NCI-H774 (cell line): ENCODE measurements around the gene SLC9A7.

Experiments used
- DNase-seq: peaks from one replicate; lab custom pipeline; 2025; lab: John Stamatoyannopoulos, UW

SLC9A7 gene

DNA sequence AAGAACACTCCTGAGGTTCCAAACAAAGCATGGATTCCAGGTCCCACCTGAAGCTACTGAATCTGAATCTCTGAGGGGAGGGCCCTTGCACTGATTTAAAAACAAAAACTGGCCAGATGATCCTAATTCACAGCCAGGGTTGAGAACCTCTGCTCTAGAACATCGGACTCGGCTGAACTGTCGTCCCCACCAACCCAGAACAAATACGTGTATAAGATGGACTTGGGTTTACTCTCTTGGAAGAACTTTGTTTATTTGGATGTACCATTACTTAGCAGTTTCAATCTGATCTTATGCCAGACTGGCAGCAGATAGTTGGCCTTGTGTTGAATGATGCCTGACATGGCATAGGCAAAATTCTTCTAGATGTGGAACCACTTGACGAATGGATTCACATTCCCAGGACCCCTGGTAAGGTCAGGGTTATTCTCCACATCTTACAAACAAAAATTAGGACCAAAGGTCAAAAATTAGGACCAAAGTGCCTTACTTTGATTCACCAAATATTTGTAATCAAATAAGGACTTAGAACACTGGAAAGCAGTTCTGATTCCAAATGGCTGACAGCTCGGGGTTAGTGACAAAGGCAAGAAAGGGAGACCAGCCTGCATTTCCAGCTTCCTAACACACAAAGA, 156.3 kb downstream of the SLC9A7 start:
- DNase-seq: no peak

- no peak for DNase-seq
These were observed 157.6 kb downstream of the SLC9A7 start for GRCh38 chrX:46601283-46601682.

DNA sequence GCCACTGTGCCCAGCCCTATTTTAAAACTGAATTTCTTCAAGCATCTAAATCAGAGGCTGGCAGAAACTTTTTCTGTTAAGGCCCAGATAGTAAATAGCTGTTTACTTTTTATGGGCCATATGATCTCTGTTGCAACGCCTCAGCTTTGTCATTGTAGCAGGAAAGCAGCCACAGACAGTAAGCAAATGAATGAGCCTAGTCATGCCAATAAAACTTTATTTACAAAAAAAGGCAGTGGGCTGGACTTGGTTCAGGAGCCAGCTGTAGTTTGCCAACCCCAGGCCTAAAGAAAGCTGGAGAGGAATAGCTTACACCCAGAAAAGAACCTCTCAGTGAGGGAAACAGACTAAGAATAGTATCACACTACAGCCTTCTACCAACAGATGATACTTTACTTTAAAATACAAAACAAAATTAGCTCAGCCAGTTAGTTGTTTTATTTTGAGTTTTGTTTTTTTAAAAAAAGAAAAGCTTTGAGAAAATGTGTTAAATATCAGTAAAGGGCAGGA, 159.8 kb downstream of the SLC9A7 start:
- DNase-seq: no peak

DNA sequence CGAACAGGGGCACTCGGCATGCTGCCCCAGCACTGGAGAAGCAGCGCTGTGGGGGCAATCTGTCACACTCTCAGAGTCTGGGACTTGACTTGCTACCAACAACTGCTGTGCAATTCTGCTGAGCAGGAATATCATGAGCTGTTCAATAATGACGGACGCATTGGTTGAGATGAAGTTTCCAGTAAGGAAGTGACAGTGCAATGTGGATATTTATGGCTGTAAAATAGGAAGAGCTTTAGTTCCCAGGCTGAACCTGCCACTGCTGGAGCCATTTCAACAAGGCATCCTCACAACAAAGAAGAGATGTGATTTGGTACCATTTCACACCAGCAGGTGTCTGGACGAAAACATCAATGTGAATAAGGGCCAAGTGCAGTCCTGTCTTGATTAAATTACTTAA, 161.1 kb downstream of the SLC9A7 start:
- DNase-seq: no peak

DNA sequence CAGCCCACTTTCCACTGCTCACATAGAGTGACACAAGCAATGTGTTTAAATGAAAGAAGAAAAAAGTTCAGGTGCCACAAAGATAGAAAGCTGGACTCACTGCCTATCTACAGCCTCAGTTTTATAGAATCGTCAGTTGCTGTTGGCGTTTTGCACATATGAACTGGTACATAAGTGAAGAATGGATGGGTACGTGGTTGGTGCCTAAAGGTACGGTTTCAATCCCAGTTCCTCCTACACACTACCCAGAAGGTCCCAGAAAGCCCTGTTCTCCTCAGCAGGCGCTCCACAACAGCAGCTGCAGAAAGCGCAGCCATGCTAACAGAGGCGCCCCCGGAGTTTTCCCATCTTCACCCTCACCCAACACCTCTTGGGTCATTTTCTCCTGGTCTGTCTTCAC, 161.7 kb downstream of the SLC9A7 start:
- DNase-seq: no peak

GRCh38 chrX:46595084-46595483, 163.8 kb downstream of the SLC9A7 start:
- DNase-seq: no peak

DNA sequence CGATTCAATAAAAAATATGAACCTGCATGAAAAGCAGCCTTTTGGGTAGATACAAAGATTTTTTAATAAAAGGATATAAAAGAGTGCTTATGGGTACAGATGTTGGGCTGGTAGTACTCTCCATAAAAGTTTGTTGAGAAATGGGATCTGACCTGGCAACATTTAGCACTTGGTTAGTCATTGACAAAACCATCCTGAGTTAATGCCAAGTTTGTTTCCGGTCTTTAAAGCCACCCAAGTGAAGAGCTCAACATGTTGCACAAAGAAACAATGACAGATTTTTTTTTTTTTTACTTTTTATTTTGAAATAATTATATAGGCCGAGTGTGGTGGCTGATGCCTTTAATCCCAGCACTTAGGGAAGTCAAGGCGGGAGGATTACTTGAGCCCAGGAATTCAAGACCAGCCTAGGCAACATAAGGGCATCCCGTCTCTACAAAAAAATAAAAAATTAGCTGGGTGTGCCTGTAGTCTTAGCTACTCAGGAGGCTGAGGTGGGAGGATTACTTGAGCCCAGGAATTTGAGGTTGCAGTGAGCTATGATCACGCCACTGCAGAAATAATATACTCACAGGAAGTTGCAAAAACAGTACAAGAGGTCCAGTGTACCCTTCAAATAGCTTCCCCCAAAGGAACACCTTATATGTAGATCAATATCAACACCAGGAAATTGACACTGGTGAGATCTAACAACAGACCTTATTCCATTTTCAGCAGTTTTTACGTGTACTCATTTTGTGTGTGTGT, 168.8 kb downstream of the SLC9A7 start:
- no peak for DNase-seq

DNA sequence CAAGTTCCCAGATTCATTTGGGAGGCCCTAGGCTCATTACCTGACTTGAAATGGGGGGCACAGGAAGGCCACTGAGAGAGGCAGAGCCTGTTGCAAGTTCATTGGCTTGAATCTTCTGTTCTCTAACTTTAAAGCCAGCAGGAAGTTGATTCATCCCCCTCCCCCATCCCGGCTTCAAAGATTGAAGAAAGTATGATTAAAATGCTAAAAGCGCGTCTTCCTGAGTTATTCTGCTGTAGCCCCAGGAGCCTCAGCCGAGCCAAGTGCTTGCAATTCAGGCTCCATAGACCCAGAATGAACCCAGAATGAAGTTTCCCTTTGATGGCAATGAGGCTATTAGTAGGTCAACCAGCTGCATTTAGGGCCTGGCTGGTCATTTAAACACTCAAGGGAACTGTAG, 170.7 kb downstream of the SLC9A7 start:
- DNase-seq: no peak

- no peak for DNase-seq
These were observed 171.2 kb downstream of the SLC9A7 start for GRCh38 chrX:46587753-46588171.

GRCh38 chrX:46587158-46587557, 171.8 kb downstream of the SLC9A7 start:
- DNase-seq: no peak

DNA sequence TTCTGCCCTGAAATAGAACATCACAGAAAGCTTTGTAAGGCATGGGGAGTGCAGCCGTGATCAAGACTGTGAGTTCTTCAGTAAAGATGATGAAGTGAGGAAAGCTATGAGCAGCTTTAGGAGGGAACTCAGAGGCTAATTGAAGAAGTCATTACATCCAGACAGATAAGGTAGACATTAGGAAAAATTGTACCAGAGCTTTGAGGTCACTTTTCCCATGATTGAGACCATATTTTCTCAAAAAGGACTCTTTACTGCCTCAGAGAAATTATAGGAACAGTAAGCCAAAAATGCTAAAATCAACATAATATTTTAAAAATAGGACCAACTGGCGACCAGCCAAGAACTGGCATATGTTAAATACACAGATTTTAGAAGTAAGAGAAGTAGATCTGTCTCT, 174.2 kb downstream of the SLC9A7 start:
- no peak for DNase-seq

DNA sequence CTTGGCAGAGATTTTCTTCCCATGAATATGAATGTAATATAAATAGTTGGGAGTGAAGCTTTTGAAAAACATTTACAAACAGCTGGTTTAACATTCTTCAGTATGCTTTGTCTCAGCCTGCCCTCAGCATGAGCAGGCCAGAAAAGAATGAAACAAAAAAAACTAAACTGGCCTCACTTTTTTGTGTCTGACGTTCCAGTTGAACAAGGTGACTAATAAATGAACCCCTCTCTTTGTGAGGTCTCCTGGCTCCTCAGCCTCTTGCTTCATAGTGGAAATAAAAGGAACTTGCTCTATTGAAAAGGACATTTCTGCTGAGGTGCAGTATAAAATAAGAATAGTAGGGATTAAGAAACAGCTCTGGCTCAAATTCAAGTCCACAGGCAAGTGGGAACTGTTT, 176.0 kb downstream of the SLC9A7 start:
- no peak for DNase-seq

DNA sequence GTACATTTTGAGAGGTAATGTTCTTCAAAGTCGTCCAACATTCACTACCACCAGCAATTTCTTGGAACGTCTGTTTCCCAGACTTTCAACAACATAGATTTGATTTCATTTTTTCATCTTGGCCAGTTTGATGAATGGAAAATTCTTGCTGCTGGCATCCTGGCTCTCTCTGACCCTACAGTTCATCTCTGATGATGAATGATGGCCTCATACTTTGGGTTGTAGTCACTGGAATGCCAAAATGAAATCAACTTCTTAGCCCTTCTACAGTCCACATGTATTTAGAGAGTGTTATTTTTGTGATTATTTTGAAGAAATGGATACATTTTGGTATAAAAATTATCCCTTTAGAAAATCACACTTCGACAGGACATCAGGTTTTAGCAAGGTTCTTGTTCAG, 176.6 kb downstream of the SLC9A7 start:
- DNase-seq: no peak

GRCh38 chrX:46580613-46581012, 178.3 kb downstream of the SLC9A7 start:
- no peak for DNase-seq

DNA sequence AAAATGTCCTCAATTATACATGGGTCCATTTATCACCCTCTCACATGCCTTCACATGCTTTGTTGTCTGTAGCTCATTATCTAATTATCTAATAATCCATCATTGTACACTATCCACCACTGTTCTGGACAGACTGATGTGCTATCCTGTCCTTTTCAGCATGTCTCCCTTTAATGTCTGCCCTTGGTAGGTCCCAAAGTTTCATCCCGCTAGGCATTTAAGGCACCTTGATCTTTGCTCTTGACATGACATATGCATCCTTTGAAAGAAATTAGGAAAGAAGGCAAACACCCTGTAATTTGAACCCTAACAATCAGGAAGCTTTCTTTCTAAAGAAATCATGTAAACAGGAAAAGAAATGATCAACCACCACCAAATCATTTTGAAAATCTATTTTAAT, 179.7 kb downstream of the SLC9A7 start:
- DNase-seq: no peak

- DNase-seq: no peak
These were observed 181.5 kb downstream of the SLC9A7 start for GRCh38 chrX:46577221-46578005.

- no peak for DNase-seq
These were observed 182.5 kb downstream of the SLC9A7 start for GRCh38 chrX:46576458-46576857.

DNA sequence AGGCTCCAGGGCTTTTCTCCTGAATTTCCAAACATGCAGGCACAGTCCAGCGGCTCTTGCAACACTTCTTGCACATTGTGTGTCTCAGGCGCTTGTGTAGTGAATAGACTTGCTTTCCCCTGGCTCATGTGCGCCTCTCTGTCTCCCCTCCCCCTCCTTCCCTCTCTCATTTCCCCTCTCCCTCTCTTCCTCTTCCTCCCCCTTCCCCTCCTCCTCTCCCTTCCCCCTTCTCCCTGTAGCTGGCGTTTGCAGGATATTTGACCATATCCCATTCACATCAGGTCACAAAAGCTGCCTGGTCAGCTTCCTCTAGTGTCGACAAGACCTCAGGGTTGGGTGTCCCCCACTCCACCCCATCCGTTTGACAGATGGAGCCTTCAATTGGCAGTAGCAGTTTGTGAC, 182.9 kb downstream of the SLC9A7 start:
- DNase-seq: no peak

GRCh38 chrX:46575586-46575985, 183.3 kb downstream of the SLC9A7 start:
- no peak for DNase-seq

- DNase-seq: peak; percentile 18
These were observed 184.0 kb downstream of the SLC9A7 start for GRCh38 chrX:46574774-46575381.

- DNase-seq: peak; percentile 35
These were observed 184.8 kb downstream of the SLC9A7 start for GRCh38 chrX:46573892-46574773.
